ENCODE results near the gene CXCR4. TPM values are rescaled to one million over a fixed set of nuclear protein-coding genes. Genes with fewer than 3 reads are reported as not detected.

CXCR4 gene
- total RNA-seq, 1 experiment from 2014 or later: 1.1 TPM

- Histone ChIP-seq H3K27ac (no peak overlapping the region), H3F3A (ENCODE audit: insufficient read depth, low read depth) (no peaks in the 10 kb centered on the region), H3K79me2 (ENCODE audit: low read depth) (no peaks in the 10 kb centered on the region), H3K36me3 (ENCODE audit: low read depth) (no peaks in the 10 kb centered on the region), H3K9me2 (ENCODE audit: insufficient read depth) (no peaks in the 10 kb centered on the region), H3K4me1 (replicated peaks; ENCODE audit: insufficient read depth) (no peaks in the 10 kb centered on the region), H3K9me3 (ENCODE audit: insufficient read depth, low read depth) (no peaks in the 10 kb centered on the region), H2AFZ (no peak overlapping the region), H3K4me3 (no peak overlapping the region), H4K20me1 (ENCODE audit: insufficient read depth) (no peaks in the 10 kb centered on the region), H3K4me2 (no peak overlapping the region), H3K27me3 (ENCODE audit: insufficient read depth, low read depth) (no peaks in the 10 kb centered on the region)
- POLR2A ChIA-PET (ENCODE audit: unreplicated experiment): interaction anchor here (0.6 kb wide), 1 partner anchor 39 kb away, joined by 3 read pairs; no protein-coding TSS in a partner anchor
- DNase-seq: no peak
- CTCF ChIA-PET: interaction anchor here (0.6 kb wide), 1 partner anchor 567 kb away, joined by 3 read pairs; no protein-coding TSS in a partner anchor
- TF ChIP-seq EZH2 (IDR thresholded peaks at IDR 0.05; ENCODE audit: low read depth): no peak
- no peak for TF ChIP-seq CTCF (conservative IDR thresholded peaks at IDR 0.05)
- intact Hi-C loops (cut with micrococcal nuclease; ENCODE audit: unreplicated experiment): loop anchor here (5.0 kb wide), 1 partner anchor 255 kb away; no protein-coding TSS in a partner anchor
- no TSS peak for BruUV-seq (replicated peaks)
Observed at GRCh38 chr2:136122661-136123060, 4.7 kb upstream of the CXCR4 start.

GRCh38 chr2:136121204-136121910, 3.4 kb upstream of the CXCR4 start:
- H3K4me2 ChIP-seq: no peak overlapping the region
- H3K9me3 ChIP-seq (ENCODE audit: insufficient read depth, low read depth): no peaks in the 10 kb centered on the region
- ChIA-PET POLR2A (ENCODE audit: unreplicated experiment) (no interaction called here), CTCF (no interaction called here)
- no peaks in the 10 kb centered on the region for H3K4me1 ChIP-seq (replicated peaks; ENCODE audit: insufficient read depth)
- H3K27ac ChIP-seq: no peak overlapping the region
- no peaks in the 10 kb centered on the region for H3K79me2 ChIP-seq (ENCODE audit: low read depth)
- no peak overlapping the region for H3K4me3 ChIP-seq
- H3F3A ChIP-seq (ENCODE audit: insufficient read depth, low read depth): no peaks in the 10 kb centered on the region
- no TSS peak for BruUV-seq (replicated peaks)
- intact Hi-C loops (cut with micrococcal nuclease; ENCODE audit: unreplicated experiment): loop anchor here (5.0 kb wide), 1 partner anchor 256 kb away; no protein-coding TSS in a partner anchor
- DNase-seq: no peak
- H2AFZ ChIP-seq: no peak overlapping the region
- TF ChIP-seq CTCF (conservative IDR thresholded peaks at IDR 0.05) (no peak), EZH2 (IDR thresholded peaks at IDR 0.05; ENCODE audit: low read depth) (no peak)
- H3K36me3 ChIP-seq (ENCODE audit: low read depth): no peaks in the 10 kb centered on the region
- no peaks in the 10 kb centered on the region for H3K27me3 ChIP-seq (ENCODE audit: insufficient read depth, low read depth)
- H3K9me2 ChIP-seq (ENCODE audit: insufficient read depth): no peaks in the 10 kb centered on the region
- no peaks in the 10 kb centered on the region for H4K20me1 ChIP-seq (ENCODE audit: insufficient read depth)

GRCh38 chr2:136119717-136120675, 2.0 kb upstream of the CXCR4 start:
- Histone ChIP-seq H4K20me1 (ENCODE audit: insufficient read depth) (no peaks in the 10 kb centered on the region), H3K4me3 (no peak overlapping the region), H3K27ac (no peak overlapping the region), H3K9me2 (ENCODE audit: insufficient read depth) (no peaks in the 10 kb centered on the region), H3K79me2 (ENCODE audit: low read depth) (no peaks in the 10 kb centered on the region), H3F3A (ENCODE audit: insufficient read depth, low read depth) (no peaks in the 10 kb centered on the region), H3K9me3 (ENCODE audit: insufficient read depth, low read depth) (no peaks in the 10 kb centered on the region; the same call in 1 of the 2 replicates), H3K27me3 (ENCODE audit: insufficient read depth, low read depth) (no peaks in the 10 kb centered on the region), H2AFZ (no peak overlapping the region), H3K4me1 (replicated peaks; ENCODE audit: insufficient read depth) (no peaks in the 10 kb centered on the region), H3K36me3 (ENCODE audit: low read depth) (no peaks in the 10 kb centered on the region), H3K4me2 (no peak overlapping the region)
- intact Hi-C loops (cut with micrococcal nuclease; ENCODE audit: unreplicated experiment): loop anchor here (5.0 kb wide), 3 partner anchors 133 to 257 kb away; partner anchors contain the start of gene DARS1
- no peak for DNase-seq
- CTCF ChIA-PET: interaction anchor here (0.6 kb wide), 1 partner anchor 116 kb away, joined by 3 read pairs; no protein-coding TSS in a partner anchor
- POLR2A ChIA-PET (ENCODE audit: unreplicated experiment): no interaction called here
- TF ChIP-seq CTCF (conservative IDR thresholded peaks at IDR 0.05): no peak
- no peak for TF ChIP-seq EZH2 (IDR thresholded peaks at IDR 0.05; ENCODE audit: low read depth)
- BruUV-seq (replicated peaks): no TSS peak

Data from PC-9 (cell line).